ENCODE data around the gene ATP11A. TPM values are rescaled to one million over a fixed set of nuclear protein-coding genes. Genes with fewer than 3 reads are reported as not detected.
"Not testable (repeated sequence)": the region's sequence is repeated elsewhere in the genome, so short reads cannot be mapped to it uniquely, and the experiment has no call there.

The ATP11A gene
- polyA plus RNA-seq, 5 donors: 331 to 490 (median 383) TPM

- DNase-seq: no peak
Observed at GRCh38 chr13:112877066-112877465, 187.2 kb downstream of the ATP11A start.

- DNase-seq: no peak
Observed at GRCh38 chr13:112877539-112877938, 187.7 kb downstream of the ATP11A start.

GRCh38 chr13:112877976-112878955 lies 188.4 kb downstream of the ATP11A start:
- no peak for DNase-seq

DNA sequence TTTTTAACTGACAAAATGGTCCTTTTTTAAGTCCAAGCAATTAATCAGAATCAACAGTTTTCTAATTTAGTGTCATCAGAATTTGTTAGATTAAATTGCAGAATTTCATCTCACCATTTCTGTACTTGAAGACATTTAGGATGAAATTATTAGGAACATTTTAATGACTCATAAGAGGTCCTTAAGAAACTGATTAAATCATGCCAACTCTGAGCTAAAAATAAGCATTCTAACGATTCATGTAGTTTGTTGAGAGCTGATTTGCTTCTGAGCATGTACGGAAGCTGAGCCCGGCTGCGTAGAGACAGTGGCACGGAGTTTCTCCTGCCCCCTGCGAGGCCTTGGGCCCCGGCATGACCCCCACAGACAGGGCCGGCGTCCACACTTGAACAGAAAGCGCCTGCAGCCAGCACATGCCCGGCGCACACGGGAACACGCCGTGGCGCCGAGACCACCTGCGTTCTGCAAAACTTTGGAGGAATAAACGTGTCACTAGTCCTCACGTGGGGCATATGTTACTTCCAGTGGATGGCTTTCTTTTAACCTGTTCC lies 189.5 kb downstream of the ATP11A start:
- DNase-seq: no peak

- DNase-seq: no peak
Observed at GRCh38 chr13:112880221-112880641, 190.4 kb downstream of the ATP11A start.

DNA sequence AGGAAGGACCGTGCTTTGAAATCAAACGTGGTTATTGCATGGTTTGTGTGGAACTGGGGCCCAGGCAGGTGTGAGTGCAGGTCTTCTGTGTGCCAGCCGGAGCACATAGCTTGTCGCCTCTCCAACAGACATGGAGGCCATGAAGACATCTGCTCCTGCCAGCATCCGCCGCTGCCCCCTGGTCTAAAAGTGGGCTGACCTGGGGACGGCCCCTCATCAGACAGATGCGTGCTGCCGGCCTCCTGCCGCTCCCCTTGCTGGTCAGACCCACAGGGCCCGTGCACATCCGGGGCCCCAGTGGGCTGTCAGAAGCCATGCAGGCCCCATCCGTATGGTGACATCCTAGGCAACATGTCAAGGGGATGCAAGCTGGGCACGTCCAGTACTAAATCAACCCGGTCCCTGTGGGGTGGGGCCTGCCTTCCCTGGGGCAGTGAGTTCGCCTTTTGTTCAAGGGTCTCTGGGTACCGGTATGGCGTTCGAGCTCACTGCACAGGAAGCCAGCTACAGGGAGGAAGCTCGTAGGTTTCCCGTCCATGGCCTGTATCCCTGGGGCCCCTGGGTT lies 191.2 kb downstream of the ATP11A start:
- DNase-seq: no peak

GRCh38 chr13:112881656-112882554 lies 192.1 kb downstream of the ATP11A start:
- no peak for DNase-seq

DNA sequence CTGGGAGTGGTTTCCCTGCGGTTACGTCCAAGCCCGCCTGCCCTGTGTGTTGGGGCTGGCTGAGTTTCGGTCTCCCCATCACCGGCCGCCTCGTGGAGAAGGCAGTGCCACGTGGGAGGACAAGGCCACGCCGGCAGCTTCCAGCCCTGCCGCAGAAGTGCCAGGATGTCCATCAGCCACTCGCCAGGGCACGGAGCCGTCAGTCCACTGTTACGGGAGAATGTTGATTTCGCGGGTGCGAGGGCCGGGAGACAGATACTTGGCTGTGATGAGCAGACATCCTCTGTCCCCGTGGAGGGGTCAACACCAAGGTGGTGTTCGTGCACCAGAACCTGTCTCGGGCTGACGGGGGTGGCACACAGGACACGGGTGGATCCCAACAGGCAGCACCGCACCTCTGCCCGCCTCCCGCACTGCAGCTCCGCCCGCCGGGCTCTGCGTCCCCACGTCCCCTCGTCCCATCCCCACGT lies 192.8 kb downstream of the ATP11A start:
- no peak for DNase-seq

DNA sequence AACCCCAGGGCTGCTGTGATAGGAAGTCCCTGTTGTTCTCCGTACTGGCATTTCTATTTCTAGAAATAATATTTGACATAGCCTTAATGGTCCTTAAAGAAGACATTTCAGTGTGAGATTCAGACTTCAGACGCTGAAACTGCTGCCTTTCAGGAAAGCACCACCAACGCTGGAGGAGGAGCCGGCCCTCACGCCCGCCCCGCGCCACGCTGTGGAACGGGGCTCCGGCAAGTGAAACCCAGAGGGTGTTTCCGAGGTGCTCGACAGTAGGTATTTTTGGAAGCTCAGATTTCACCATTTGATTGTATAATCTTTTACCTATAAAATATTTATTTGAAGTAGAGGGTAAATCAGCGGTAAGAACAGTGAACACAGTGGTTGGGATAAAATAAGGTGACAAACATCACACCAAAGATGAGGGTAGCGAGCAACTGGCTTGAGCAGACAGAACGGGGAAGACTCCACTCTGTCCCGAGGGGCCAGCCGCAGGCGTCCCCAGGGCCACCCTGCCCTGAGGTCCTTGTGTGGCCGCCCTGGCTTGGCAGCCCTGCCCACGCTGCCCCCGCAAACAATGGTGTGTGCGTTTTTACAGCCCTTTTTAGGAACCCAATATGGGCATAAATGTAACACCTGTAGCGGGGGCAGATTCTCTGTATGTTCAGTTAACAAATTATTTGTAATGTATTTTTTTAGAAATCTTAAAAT lies 193.6 kb downstream of the ATP11A start:
- DNase-seq: no peak

GRCh38 chr13:112884700-112885099 lies 194.9 kb downstream of the ATP11A start:
- not testable (repeated sequence) for DNase-seq

- no peak for DNase-seq
Observed at GRCh38 chr13:112885242-112885781, 195.5 kb downstream of the ATP11A start.

GRCh38 chr13:112885782-112886268 lies 196.0 kb downstream of the ATP11A start:
- DNase-seq: peak; percentile 84 to 86

DNA sequence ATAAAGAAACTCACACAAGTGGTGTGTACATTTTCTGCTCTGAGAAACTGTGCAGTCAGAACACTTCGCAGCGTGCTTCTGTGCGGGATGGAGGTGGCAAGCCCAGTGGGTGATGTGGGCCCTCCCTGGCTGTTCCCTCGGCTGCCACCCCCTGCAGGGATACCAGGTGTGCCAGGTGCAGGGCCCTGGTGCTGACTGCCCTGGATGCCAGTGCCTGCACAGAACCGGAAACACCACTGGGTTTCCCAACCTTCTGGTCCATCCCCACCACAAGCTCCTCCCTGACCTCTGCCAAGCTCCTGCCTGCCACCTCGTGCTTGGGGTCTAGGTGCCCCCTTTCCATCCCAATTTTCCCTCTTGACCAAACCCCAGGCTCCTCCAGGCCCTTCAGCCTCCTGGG lies 197.3 kb downstream of the ATP11A start:
- DNase-seq: no peak

DNA sequence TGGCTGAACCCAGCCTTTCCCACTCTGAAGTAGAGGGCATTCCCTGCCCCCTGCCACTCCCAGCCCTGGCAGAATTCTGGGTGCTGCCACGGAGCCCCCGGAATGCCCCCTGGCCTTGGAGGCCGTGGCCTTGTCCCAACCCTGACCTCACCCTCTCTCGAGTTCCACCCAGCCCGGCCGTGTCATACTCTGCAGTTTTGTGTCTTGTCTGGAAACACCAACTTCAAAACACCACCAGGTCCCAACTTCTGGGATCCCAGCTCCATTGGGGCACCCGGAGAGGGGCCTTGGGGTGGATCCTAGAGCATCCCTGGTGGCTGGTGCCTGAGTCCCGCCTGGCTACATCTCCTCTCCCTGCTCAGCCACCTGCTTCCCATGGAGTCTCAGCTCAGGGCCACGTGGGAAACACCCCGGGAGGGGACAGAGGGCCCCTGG lies 197.7 kb downstream of the ATP11A start:
- no peak for DNase-seq

DNA sequence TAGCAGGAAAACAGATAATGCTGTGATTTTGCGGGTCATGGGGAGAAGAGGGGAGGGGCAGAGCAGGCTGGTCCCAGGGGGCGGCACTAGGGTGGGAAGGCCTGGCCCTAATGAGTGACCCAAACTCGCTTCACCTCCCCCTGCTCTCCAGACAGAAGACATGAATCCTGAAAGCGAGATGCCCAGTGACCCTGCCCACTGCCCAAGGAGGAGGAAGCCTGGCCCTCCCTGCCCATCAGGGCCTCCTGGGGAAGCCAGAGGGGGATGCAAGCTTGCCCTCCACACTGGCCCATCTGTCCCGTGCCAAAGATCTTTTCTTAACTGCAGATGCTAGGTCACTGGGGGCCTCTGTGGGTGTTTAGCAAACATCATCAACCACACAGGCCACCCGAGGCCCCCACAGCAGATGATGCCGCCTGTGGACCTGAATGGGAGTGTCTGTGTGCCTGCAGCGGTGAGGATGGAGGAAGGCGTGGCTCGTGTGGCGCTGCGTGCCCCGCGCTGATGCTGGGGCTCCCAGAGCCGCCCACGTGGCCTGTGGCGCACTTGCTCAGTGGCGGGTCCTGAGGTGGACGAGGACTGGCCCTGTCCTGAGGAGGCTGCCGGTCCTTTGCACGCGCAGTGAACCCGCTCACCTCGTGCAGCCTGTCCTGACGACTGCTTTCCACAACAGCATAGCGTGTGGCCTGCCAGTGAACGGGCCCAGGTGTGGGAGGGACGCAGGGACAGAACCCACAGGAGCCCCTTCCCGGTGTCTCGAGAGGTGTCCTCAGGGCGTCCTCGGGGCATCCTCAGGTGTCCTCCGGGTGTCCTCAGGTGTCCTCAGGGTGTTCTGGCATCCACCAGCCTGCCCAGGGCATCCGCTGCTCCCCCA lies 198.6 kb downstream of the ATP11A start:
- no peak for DNase-seq

GRCh38 chr13:112889351-112890290 lies 199.8 kb downstream of the ATP11A start:
- DNase-seq: no peak

GRCh38 chr13:112890316-112891145 lies 200.7 kb downstream of the ATP11A start:
- no peak for DNase-seq
